ENCODE results near the gene MTHFD2L.
A peak's percentile ranks its signal among the peaks of the same experiment; 100 is the strongest.

MTHFD2L gene

GRCh38 chr4:74132944-74133343, 25.0 kb upstream of the MTHFD2L start:
- DNase-seq (ENCODE audit: low spot score) = no peak

- DNase-seq (ENCODE audit: low spot score) = peak; percentile 81
Observed at GRCh38 chr4:74133786-74134499, 24.0 kb upstream of the MTHFD2L start.

DNA sequence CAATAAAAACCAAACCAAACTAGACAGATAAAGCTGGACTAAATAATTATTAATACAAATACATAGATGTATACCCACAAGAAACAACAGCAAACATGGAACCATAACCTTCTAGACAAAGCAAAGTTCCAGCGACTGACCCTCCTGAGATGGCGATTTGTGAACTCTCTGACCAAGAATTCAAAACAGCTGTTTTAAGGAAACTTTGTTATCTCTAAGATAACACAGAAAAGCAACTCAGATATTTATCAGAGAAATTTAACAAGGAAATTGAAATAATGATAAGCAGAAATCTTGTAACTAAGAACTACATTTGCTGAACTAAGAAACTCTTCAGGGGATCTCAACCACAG, 23.4 kb upstream of the MTHFD2L start:
- no peak for DNase-seq (ENCODE audit: low spot score)

GRCh38 chr4:74146581-74147129, 11.3 kb upstream of the MTHFD2L start:
- no peak for DNase-seq (ENCODE audit: low spot score)

DNA sequence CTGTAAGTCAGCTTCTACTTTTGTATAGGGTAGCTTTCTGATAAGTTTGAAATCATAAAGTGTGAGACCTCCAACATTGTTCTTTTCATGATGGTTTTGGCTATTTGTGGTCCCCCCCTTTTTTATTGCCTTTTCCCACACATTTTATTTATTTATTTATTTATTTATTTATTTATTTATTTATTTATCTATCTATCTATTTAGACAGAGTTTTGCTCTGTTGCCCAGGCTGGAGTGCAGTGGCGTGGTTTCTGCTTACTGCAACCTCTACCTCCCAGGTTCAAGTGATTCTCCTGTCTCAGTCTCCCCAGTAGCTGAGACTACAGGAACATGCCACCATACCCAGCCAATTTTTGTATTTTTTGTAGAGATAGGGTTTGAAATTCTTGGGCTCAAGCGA, 9.7 kb upstream of the MTHFD2L start:
- no peak for DNase-seq (ENCODE audit: low spot score)

DNA sequence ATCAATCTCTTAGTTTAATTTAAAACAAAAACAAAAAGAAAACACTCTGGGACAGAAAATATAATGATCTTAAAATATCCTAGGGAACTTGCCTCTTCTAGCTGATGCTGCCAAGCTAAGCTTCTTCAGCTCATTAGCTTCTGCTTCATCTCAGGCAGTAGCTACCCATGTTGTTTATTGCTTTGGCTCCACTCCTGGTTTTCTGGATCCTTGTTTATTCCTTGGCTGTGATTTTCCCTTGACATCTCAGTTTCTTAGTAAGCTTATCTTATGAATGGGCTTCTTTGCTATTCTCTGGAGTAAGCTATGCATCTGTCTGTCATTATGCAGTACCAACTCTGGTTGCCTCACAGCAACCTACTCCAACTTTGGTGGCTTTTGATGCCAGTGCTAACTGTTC, 5.1 kb upstream of the MTHFD2L start:
- DNase-seq (ENCODE audit: low spot score) = no peak

DNA sequence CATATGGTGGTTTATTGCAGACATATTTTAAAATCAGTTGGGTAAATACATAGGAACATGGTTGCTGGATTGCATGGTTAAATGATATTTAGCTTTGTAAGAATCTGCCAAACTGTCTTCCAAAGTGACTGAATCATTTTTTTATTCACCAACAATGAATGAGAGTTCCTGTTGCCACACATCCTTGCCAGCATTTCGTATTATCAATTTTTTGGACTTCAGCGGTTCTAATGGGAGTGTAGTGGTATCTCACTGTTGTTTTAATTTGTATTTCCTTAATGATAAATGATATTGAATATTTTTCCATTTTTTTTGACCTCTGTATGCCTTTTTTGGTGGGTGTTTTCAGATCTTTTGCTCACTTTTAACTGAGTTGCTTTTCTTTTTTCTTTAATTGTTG, 1.4 kb upstream of the MTHFD2L start:
- DNase-seq (ENCODE audit: low spot score) = no peak

DNA sequence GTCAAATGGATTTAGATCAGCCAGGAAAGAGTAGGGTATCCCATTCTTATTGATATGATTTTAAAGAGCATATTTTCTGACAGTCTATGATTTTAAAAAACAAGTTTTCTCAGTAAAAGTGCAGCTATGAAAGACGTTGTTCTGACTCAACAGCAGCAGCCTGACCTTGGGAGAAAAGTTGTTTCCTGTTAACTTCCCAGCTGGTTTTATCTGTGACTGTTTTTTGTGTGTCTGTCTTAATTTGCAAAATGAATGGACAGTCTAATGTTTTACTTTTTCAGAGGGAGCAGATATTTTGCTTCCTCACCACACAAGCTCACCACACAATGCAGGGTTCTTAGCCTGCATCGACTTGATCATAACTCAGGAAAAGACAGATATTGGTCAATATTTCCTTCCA, 764 bp upstream of the MTHFD2L start:
- peak; percentile 35 for DNase-seq (ENCODE audit: low spot score)

GRCh38 chr4:74158466-74159142, 686 bp downstream of the MTHFD2L start:
- DNase-seq (ENCODE audit: low spot score) = peak; percentile 52

GRCh38 chr4:74159143-74159709, 1.3 kb downstream of the MTHFD2L start:
- DNase-seq (ENCODE audit: low spot score) = peak; percentile 9

DNA sequence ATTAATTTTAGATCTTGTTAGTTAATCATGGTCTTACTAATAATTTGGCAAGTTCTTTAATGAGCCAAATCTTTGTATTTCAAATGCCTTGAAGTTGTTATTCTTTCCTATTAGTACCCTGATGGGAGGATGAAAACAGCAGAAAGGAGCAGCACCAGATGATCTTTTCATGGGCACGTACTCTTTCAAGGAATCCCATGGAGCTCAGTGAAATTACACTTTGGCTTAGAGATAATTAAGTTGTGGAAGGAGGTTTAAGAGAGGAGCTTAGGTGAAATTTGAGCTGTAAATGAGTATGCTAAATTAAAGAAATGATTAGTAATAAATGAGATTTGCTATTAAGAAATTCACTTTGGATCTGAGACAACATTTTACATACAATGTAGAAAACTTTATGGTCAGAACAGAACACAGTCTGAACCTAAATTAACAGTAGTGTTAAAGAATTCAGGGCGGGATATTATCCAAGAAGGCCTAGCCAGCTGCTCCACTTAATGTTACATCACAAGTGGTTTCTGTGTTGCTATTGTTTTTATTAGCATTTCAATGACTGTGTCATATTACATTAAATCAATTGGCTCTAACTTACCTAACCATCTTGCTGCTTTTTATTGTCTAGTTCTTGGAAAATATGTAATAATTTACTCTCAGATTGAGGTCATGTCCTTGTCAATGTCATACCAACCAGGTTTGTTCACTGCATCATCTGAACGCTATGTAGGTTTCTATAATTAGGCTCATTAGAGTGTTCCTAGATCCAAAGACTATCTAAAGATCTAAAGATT, 3.9 kb downstream of the MTHFD2L start:
- DNase-seq (ENCODE audit: low spot score) = no peak

DNA sequence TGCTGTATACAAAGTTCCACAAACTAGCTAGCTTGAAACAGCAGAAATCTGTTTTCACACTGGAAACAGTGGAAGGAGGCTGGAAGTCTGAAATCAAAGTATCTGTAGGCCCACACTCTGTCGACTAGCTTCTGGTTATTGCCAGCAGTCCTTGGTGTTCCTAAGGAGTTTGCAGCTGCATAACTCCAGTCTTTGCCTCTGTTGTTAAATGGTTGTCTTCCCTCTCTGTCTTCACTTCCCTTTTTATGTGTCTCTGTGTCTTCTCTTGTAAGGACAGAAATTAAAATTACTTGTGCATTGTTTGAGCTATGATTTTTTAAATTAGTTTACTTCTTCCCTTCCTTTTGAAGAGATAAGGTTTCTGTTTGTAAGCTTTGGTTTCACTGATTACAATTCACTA, 8.2 kb downstream of the MTHFD2L start:
- DNase-seq (ENCODE audit: low spot score) = peak; percentile 15

- no peak for DNase-seq (ENCODE audit: low spot score)
Observed at GRCh38 chr4:74166818-74167217, 8.9 kb downstream of the MTHFD2L start.

DNA sequence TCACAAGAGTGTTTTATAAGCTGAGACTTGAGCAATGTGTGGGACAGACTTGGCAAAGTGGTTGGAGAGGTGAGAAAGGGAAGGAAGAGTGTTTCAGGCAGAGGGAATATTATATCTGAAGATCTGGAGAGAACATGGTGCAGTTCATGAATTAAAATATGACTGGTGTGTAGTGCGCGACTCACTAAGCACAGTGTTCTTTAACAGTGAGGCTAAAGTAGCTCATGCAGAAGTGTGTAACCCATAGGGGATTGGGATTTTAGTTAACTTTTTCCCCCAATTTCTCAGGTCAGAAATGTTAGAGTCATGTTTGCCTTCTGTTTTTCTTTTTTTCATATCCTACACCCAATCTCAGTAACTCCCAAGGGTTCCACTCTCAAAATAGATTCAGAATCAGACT, 9.7 kb downstream of the MTHFD2L start:
- DNase-seq (ENCODE audit: low spot score) = no peak

- no peak for DNase-seq (ENCODE audit: low spot score)
Observed at GRCh38 chr4:74168841-74169240, 10.9 kb downstream of the MTHFD2L start.

DNA sequence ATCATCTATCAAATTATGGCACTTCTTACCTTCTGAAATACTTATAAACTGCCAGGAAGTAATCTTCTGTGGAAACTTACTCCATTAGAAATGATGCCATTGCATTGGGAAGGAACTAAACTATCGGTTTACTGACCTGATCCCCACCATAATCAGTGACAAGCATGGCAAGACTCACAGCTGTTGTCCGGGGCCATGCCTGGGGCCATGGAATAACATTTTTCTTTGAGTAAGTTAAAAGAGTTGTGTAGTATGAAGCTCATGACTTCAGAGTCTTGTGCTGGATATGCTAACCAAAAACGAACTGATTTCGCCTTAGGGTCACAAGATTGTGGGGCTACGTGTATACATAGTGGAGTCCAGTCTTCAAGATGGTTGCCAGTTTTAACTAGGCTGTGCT, 15.4 kb downstream of the MTHFD2L start:
- DNase-seq (ENCODE audit: low spot score) = no peak

- no peak for DNase-seq (ENCODE audit: low spot score)
Observed at GRCh38 chr4:74174421-74174820, 16.5 kb downstream of the MTHFD2L start.

DNA sequence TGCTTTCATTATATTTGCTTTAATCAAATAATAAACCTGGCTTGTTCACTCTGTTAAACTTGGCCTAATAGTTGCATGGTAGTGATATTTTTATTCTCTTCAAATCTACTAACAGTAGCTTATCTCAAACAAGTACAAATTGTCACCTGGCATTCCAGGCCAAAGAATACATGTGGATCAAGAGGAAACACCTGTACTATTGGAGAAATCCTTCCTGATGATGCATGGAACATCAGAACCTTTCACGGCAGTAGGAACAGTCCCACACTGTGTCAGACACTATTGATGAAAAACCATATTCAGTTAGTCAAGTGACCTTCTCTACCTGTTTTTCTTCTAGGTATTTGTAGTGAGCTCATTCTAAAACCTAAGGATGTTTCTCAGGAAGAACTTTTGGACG, 17.0 kb downstream of the MTHFD2L start:
- DNase-seq (ENCODE audit: low spot score) = no peak

GRCh38 chr4:74175379-74175778, 17.5 kb downstream of the MTHFD2L start:
- DNase-seq (ENCODE audit: low spot score) = no peak

DNA sequence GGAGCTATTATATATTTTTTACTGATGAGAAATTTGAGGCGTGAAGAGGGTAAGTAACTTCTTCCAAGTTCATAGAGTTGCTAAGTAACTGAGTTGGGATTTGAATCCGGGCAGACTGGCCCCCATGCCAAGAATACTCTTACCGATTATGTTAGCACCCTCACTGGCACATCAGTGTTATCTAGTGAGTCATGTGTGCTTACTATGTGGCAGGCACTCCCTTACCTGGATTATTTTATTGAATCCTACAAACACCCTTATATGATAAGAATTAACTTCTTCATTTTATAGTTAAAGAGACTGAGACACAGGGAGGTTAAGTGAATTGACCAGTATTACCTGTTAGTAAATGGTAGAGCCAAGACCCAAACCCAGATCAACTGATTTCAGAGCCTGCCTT, 20.9 kb downstream of the MTHFD2L start:
- DNase-seq (ENCODE audit: low spot score) = no peak

GRCh38 chr4:74181219-74181618, 23.3 kb downstream of the MTHFD2L start:
- no peak for DNase-seq (ENCODE audit: low spot score)

- DNase-seq (ENCODE audit: low spot score) = no peak
Observed at GRCh38 chr4:74188912-74189311, 31.0 kb downstream of the MTHFD2L start.
